Measurements from ENCODE around the gene TMEM217.
"Not testable (repeated sequence)": the region's sequence is repeated elsewhere in the genome, so short reads cannot be mapped to it uniquely, and the experiment has no call there.

TMEM217 gene

DNA sequence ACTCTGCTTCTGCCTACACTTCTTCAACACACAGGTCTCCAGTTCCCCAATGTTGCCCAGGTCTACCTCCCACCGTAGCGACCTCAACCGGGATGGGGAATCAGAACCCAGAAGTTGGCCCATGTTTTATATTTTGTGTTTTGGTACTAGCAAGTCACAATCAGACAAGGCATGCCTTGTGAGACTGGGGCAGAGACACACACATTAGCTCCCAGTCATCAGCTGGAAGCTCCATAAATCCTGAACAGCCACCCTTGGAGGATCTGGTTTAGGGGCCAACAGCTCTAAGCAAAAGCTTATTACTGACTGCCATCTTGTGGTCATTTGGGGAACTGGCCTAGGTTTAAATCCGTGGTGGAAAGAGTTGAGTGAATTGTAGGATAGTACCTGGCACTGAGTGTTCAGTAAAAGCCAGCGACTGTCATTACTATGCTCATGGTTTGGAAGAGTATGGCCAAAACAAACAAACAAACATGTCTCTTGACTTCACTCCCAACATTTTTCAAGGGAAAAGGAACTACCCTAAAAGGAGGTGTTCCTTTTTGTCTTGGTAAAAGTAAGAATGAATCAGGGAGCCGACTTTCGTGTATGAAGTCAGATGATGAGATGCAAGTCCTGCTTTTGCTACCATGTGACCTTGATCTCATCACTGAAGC lies 47.5 kb downstream of the TMEM217 start:
- peak; percentile 60 for DNase-seq (ENCODE audit: low spot score)

DNA sequence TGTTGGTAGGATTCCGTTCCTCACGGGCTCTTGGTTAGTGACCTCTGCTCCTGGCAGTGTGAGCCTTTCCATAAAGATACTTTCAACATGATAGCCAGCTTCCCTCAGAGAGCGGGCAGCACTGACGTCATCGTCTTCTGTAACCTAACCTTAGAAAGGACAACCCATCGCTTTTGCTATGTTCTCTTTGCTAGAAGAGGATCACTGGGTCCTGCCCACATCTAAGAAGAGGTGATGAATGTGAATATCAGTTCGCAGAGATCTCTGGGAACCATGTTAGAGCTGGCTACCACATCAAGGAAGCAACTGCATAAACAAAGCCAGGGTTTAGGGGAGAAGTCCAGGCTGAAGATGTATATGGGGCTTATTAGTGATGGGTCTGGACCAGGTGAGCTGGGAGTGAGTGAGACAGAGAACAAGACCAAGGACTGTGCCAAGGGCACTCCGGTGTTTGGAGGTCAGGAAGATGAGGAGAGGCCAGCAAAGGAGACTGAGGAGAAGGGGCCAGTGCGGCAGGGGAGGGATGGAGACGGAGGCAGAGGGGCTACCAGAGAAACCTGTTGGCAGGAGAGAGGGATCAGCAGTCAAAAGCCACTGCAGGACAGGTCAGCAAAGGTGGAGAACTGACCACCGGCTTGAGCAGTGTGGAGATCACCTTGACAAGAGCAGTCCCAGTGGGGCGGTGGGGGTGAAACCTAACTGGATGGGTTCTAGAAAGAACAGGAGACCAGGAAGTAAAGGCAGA lies 48.3 kb downstream of the TMEM217 start:
- no peak for DNase-seq (ENCODE audit: low spot score)

DNA sequence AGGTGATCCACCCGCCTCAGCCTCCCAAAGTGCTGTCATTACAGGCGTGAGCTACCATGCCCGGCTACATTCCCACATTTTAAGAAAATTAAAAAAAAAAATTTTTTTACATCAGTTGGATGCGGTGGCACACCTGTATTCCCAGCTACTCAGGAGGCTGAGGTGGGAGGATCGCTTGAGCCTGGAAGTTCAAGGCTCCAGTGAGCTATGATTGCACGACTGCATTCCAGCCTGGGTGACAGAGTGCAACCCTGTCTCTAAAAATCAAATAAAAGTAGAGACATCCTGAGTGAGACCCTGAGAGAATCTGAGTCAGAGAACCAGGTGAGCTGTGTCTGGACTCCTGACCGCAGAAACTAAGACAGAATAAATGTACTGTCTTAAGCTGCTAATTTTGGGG lies 49.2 kb downstream of the TMEM217 start:
- DNase-seq (ENCODE audit: low spot score): no peak

DNA sequence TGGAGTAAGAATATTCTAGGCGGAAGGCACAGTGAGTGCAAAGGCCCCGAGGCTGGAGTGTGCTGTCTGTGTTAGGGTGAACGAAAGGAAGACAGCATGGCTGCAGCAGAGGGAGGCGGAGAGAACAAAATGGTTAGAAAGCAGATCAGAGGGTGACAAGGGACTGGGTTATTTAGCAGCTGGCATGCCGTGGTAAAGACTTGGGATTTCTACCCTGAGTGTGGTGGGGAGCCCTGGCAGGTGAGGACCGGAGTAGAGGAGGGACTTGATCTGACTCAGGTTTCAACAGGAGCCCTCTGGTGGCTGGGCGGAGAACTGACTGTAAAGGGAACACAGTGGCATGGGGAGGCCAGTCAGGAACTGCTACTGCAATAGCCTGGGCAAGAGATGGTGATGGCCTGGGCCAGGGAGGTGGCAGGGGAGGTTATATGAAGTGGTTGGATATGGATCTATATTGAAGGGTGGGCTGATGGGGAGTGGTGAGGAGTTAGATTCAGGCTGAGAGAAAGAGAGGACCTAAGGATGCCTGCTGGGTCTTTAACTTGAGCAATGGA lies 50.0 kb downstream of the TMEM217 start:
- DNase-seq (ENCODE audit: low spot score): peak; percentile 22

DNA sequence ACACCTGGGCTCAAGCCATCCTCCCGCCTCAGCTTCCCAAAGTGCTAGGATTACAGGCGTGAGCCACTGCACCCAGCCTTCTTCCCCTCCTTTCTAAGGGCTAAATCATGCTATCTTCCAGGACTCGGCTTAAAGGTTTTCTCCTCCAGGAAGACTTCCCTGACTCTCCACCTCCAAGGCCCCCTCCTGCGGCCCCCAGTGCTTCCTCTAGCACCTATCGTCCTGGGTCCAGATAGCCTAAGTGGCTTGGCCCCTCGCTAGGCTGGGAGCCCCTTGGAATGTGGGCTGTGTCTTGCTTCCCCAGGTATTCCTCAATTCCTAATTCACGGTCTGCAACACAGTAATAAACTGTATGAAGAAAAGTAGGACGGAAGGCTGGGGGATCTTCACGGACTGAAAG lies 51.3 kb downstream of the TMEM217 start:
- no peak for DNase-seq (ENCODE audit: low spot score)

DNA sequence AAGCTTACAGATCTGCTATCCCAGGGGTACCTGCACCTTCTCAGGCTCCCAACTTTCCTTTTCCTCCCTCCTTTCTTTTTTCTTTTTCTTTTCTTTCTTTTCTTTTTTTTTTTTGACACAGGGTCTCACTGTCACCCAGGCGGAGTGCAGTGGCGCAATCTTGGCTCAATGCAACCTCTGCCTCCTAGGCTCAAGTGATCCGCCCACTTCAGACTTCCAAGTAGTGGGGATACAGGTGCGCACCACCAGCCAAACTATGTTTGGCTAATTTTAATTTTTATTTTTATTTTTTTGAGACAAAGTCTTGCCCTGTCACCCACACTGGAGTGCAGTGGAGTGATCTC lies 52.0 kb downstream of the TMEM217 start:
- DNase-seq (ENCODE audit: low spot score): no peak

DNA sequence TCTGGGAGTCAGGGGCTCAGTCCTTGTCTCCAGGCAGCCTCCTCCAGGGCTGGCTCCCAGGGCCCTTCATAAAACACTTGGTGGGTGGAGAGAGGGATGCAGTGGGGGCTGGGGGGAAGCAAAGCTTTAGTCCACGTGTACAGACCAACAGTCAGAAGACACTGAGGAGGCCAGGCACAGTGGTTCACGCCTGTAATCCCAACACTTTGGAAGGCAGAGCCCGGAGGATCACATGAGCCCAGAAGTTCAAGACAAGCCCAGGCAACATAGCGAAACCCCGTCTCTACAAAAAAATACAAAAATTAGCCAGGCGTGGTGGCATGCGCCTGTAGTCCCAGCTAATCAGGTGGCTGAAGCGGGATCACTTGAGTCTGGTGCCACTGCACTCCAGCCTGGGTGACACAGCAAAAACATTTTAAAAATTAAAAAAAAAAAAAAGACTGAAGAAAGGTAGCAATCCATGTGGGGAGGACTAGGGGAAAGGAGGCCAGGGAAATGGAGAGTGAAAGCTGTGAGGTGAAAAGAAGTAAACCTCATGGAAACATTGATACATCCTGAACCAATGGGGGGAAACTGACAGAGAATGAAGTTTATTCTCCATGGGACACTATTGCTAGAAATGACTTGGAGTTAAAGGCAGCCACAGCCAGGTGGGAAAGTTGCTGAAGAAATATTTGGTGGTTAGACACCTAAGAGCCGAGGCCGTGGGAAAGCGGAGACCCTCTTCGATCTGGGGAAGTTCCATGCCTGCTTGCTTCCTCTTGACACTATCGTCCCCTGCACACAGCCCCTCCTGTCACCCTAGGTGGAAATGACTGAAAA lies 52.6 kb downstream of the TMEM217 start:
- no peak for DNase-seq (ENCODE audit: low spot score)

DNA sequence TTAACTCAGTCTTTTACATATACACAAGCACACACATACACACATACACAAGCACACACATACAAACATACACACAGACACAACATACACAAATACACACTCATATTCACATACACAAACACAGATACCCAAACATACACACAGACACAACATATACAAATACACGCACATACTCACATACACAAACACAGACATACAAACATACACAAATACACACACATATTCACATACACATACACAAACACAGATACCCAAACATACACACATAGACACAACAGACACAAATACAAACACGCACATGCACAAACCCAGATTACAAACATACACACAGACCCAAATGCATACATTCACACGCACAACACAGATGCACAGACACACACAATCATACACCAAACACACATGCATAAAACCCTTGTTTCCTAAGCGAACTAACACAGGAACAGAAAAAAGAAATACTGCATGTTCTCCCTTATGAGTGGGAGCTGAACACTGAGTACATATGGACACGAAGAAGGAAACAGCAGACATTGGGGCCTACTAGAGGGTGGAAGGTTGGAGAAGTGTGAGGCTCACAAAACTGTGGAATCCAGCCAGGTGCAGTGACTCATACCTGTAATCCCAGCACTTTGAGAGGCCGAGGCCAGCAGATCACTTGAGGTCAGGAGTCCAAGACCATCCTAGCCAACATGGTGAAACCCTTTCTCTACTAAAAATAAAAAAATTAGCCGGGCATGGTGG lies 53.8 kb downstream of the TMEM217 start:
- DNase-seq (ENCODE audit: low spot score): no peak

DNA sequence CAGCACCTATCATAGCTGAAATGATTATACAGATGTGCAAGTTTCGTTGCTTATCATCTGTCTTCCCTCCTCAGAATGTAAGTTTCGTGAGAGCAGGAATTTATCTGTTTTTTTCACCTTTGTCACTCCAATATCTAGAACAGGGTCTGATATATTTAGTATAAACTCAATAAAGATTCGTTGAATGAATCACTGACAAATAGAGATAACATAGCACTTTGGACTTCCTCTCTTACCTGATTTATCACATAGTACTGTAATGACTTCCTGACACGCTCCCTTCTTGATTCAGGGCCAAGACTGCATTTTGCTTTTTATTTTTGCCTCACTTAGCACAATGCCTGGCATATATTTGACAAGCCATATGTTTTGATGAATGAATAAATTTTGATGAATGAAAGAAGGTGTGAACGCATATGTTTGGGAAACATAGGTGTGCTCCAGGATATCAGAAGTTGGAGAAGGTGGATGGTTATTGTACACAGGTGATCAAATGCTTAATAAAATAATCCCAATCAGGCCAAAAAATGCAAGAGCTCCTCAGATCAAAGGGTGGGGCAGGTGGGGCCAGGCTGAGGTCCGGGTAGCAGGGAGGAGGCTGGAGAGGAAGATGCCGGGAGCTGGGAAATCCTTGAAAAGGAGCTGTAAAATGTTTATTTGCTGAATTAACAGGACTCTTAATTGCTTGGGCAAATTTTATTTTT lies 55.0 kb downstream of the TMEM217 start:
- no peak for DNase-seq (ENCODE audit: low spot score)

DNA sequence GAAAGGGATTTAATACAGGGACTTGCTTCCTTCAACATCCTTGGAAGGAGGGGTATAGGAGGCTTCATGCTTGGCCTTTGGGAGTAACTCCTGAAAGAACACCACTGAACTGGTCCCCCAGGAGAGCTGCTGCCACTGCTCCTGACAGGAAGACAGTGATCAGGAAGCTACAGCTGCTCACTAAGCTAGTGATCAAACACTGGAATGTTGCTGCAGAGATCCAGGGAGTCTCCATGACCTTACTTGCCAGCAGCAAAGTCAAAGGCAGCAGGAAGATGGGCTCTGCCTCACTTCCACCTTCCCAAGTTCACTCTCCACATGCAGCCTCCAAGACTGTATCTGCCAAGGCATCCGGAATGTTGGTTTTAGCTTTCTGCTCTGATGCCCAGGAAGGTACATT lies 56.2 kb downstream of the TMEM217 start:
- no peak for DNase-seq (ENCODE audit: low spot score)

DNA sequence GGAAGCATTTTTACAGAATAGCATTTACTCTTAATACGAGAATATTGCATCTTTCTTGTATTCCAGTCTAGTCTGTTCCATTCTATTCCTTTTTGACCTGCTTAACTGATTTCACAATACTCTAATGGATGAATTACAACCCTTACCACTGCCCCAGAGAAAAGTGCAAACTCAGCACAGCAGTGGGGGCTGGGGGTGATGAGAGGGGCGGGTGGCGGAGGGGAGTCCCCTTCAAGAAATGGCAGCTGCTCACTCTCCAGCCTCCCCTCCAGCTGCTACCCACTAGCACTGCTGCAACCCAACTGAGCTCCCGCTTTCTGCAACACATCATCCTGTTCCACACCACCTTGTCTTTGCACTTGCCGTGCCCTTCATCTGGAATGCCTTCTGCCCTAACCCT lies 57.9 kb downstream of the TMEM217 start:
- DNase-seq (ENCODE audit: low spot score): no peak

DNA sequence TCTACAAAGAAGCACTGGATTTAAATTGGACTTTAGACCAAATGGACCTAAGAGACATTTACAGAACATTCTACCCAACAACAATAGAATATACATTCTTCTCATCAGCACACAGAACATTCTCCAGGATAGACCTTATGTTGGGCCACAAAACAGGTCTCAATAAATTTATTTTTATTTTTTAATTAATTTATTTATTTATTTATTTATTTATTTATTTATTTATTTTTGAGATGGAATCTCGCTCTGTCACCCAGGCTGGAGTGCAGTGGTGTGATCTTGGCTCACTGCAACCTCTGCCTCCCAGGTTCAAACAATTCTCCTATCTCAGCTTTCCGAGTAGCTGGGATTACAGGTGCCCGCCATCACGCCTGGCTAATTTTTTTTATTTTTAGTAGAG lies 61.5 kb downstream of the TMEM217 start:
- DNase-seq (ENCODE audit: low spot score): not testable (repeated sequence)

DNA sequence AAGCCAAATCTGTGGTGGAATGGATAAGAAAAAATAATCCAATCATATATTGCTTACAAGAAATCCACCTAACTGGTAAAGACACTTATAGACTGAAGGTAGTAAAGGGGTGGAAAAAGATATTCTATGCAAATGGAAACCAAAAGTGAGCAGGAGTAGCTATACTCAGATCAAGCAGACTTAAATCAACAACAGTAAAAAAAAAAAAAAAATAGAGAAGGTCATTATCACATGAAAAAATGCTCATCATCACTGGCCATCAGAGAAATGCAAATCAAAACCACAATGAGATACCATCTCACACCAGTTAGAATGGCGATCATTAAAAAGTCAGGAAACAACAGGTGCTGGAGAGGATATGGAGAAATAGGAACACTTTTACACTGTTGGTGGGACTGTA lies 63.1 kb downstream of the TMEM217 start:
- DNase-seq (ENCODE audit: low spot score): not testable (repeated sequence)

DNA sequence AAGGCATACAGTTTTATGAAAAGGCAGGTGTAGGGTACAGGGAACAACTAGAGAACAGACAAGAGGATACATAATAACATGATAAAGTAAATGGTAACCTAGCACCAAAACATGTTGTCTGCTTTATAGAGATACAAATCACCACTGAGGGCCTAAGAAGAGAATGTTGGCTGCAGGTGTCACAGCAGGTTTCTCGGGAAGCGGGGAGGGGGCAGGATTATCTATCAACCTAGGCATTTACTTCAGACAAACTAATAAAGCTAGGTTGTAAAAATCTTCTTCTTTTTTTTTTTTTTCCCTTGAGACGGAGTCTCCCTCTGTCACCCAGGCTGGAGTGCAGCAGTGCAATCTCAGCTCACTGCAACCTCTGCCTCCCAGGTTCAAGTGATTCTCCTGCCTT lies 65.3 kb downstream of the TMEM217 start:
- no peak for DNase-seq (ENCODE audit: low spot score)

DNA sequence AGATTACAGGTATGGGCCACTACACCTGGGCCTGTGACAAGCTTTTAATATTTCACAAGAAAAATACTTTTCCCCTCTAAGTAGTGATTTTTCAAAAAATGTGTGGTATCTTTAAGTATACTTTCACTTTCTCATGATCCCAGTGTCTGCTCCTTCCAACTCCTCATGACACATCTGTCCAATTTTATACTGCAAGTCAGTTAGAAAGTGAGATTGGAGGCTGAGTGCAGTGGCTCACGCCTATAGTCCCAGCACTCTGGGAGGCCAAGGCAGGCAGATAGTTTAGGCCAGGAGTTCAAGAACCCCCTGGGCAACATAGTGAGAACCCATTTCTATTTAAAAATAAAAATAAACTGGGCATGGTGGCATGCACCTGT lies 67.8 kb downstream of the TMEM217 start:
- no peak for DNase-seq (ENCODE audit: low spot score)

DNA sequence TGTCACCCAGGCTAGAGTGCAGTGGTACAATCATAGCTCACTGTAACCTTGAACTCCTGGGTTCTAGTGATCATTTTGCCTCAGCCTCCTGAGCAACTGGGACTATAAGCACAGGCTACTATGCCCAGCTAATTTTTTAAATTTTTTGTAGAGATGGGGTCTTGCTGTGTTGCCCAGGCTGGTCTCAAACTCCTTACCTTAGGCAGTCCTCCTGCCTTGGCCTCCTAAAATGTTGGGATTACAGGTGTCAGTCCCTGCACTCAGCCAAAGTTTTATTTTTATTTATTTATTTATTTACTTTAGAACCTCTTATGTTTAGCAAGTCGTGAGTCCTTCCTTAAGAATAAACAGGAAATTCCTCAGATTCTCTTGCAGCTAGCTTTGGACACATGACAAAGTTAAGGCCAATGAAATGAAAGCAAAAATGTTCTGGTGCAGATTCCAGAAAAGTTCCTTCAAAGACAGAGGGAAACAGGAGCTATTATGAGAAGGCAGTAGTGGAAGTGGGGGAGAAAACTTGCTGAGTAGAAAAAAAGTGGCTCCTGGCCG lies 68.9 kb downstream of the TMEM217 start:
- no peak for DNase-seq (ENCODE audit: low spot score)

DNA sequence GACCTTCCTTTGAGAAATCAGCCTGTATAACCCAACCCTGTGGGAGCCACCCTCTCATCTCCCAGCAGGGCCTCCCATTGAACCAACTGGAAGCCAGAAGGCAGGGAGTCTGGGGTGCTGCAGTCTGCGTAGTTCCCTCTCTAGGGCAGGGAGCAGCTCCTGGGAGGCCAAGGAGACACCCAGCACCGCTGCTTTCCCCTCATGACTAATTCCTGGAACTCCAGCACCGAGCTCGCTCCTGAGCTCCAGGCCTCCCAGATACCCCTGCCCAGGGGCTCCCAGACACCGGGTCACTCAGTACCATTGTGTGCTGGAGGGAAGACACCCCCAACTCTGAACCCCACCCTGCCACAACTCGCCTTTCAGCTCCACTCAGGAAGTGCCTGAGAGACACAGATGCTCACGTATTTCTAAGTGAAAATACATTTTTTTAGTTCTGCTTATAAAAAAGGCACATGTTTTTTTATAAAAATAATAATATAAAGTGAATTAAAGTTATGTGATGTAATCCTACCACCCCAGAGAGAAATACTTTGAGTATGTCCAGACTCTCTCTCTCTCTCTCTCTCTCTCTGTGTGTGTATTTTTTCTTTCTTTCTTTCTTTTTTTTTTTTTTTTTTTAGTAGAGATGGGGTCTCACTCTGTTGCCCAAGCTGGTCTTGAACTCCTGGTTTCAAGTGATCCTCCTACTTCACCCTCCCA lies 70.5 kb downstream of the TMEM217 start:
- no peak for DNase-seq (ENCODE audit: low spot score)

DNA sequence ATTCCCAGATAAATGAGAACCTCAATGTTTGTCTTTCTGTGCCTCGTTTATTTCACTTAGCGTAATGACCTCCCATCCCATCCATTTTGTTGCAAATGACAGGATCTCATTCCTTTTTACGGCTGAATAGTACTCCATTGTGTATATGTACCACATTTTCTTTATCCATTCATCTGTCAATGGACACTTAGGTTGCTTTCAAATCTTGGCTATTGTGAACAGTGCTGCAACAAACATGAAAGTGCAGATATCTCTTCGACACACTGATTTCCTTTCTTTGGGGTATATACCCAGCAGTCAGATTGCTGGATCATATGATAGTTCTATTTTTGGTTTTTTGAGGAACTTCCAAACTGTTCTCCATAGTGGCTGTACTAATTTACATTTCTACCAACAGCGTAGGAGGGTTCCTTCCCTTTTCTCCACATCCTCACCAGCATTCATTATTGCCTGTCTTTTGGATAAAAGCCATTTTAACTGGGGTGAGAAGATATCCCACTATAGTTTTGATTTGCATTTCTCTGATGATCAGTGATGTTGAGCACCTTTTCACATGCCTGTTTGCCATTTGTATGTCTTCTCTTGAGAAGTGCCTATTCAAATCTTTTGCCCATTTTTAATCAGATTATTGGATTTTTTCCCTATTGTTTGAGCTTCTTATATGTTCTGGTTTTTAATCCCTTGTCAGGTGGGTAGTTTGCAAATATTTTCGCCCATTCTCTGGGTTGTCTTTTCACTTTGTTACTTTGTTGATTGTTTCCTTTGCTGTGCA lies 71.8 kb downstream of the TMEM217 start:
- DNase-seq (ENCODE audit: low spot score): not testable (repeated sequence)

DNA sequence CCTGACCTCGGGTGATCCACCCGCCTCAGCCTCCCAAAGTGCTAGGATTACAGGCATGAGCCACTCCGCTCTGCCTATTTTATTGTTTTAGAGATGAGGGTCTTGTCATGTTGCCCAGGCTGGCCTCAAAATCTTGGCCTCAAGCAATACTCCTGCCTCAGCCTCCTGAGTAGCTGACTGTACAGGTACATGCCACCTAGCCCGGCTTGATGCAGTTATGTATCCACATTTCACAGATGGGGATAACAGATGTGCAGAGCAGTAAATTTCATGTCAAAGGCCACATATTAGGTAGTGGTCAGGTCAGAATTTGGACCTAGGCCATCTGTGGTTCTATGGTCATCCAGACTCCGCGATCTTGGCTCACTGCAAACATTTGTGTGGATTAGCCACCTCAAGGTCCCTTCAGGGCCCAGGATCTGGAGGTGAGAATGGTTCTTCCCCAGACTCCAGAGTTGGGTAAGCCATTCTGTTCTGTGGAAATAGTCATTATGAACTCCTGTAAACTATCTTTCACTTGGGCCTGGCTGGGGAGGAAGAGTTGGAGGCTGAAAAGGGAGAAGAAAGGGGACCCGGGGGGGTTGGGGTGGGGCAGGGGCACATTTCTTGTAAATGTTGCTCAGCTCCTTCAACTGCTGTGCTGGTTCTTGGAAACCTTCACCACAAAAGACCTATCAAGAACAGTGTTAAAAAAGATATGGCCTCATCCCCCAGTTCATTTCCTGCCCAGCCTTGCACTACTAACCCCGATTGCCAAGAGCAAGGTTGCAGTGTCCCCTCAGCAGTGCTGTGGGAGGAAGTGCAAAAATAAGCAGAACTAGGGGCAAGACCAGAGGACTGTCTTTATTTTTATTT lies 75.0 kb downstream of the TMEM217 start:
- peak; percentile 35 for DNase-seq (ENCODE audit: low spot score)
